Gastrocnemius medialis (tissue), 4 donors: ENCODE results near the gene THAP9.

ENCODE experiments used
- POLR2A ChIP-seq, 2 donors: fragments of 450-650 bp; IDR thresholded peaks; one replicate each; pipeline ENCODE4 v1.6.1; 2017; ENCODE audit warnings: antibody characterized with exemption in 2 of 2, mild to moderate bottlenecking in 2 of 2, moderate library complexity in 2 of 2
- TF ChIP-seq, protein P1 (sequence below), 5 experiments: fragments of 450-650 bp in 3 of 5; fragments of 200-600 bp in 2 of 5; sonication (generic) in 2 of 5; IDR thresholded peaks in 4 of 5; conservative IDR thresholded peaks in 1 of 5; 1 replicate in 4 of 5; 2 replicates in 1 of 5; pipeline ENCODE4 v1.5.1; 2016 to 2019; ENCODE audit warnings: antibody characterized with exemption in 5 of 5, mild to moderate bottlenecking in 3 of 5, moderate library complexity in 3 of 5

DNA sequence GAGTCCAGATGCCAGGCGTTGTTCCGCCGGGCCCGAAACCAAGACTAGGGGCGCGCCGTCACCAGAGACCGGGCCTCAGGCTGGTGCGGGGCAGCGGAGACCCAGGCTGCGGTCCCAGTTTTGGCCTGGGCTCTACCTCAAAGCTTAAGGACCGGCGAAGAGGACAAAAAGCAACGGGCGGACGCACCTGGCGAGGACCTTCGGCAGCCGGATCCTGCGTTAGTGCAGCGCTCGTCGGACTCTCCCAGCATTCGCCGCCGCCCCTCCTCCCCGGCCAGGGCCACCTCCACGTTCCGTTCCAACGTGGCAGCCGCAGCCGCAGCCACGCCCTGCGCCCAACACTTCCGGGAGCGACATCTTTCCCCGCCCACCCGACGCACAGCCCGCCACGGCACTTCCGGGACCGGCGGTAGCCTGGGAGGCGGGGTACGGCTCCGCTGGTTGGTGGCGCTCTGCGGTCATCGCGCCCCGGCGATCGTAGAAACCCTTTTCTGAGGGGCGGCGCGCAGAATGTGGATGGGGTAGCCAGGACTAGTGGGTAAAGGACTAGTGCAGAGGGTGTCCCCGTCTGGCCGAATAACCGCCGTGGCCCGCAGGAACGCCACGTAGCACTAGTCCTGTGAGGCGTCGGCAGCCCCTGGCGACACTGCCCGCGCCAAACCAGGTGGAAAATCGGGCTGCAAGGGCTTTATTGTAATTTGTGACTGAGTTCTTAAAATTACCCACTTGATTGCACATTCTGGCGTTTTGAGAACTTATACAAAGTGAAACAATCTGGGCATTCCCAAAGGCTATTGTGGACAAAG is 9.4 kb upstream of the THAP9 start, which contains the start of gene SEC31A:
- TF ChIP-seq, protein P1, sequence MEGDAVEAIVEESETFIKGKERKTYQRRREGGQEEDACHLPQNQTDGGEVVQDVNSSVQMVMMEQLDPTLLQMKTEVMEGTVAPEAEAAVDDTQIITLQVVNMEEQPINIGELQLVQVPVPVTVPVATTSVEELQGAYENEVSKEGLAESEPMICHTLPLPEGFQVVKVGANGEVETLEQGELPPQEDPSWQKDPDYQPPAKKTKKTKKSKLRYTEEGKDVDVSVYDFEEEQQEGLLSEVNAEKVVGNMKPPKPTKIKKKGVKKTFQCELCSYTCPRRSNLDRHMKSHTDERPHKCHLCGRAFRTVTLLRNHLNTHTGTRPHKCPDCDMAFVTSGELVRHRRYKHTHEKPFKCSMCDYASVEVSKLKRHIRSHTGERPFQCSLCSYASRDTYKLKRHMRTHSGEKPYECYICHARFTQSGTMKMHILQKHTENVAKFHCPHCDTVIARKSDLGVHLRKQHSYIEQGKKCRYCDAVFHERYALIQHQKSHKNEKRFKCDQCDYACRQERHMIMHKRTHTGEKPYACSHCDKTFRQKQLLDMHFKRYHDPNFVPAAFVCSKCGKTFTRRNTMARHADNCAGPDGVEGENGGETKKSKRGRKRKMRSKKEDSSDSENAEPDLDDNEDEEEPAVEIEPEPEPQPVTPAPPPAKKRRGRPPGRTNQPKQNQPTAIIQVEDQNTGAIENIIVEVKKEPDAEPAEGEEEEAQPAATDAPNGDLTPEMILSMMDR (IDR thresholded peaks at IDR 0.05 in 4 of 5, conservative IDR thresholded peaks at IDR 0.05 in 1 of 5), result peak in 1 of 5 experiments; percentile 22
- peak; percentile 93 for TF ChIP-seq POLR2A (IDR thresholded peaks at IDR 0.05)
